ENCODE data around the gene GAREM1.

GAREM1 gene

DNA sequence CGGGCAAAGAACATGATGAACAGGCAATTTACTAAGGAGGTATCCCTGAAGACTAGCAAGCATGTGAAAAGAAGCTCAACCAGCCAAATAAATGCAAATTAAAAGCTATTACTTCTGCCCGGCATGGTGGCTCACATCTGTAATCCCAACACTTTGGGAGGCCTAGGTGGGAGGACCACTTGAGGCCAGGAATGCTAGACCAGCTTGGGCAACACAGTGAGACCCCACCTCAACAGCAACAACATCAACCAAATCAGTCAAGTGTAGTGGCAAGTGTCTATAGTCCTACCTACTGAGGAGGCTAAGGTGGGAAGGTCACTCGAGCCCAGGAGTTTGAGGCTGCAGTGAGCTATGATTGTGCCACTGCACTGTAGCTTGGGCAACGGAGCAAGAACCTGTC is 141.7 kb downstream of the GAREM1 start:
- TF ChIP-seq ZFX (IDR thresholded peaks at IDR 0.05): no peak
- no peak for TF ChIP-seq CTCF (conservative IDR thresholded peaks at IDR 0.05)

GRCh38 chr18:32328379-32328778 is 142.3 kb downstream of the GAREM1 start:
- H3K27ac ChIP-seq: no peak overlapping the region
- no peak for TF ChIP-seq ZFX (IDR thresholded peaks at IDR 0.05)

More for the DNA sequence above, 141.7 kb downstream of the GAREM1 start:
- H3K27ac ChIP-seq: no peak overlapping the region

DNA sequence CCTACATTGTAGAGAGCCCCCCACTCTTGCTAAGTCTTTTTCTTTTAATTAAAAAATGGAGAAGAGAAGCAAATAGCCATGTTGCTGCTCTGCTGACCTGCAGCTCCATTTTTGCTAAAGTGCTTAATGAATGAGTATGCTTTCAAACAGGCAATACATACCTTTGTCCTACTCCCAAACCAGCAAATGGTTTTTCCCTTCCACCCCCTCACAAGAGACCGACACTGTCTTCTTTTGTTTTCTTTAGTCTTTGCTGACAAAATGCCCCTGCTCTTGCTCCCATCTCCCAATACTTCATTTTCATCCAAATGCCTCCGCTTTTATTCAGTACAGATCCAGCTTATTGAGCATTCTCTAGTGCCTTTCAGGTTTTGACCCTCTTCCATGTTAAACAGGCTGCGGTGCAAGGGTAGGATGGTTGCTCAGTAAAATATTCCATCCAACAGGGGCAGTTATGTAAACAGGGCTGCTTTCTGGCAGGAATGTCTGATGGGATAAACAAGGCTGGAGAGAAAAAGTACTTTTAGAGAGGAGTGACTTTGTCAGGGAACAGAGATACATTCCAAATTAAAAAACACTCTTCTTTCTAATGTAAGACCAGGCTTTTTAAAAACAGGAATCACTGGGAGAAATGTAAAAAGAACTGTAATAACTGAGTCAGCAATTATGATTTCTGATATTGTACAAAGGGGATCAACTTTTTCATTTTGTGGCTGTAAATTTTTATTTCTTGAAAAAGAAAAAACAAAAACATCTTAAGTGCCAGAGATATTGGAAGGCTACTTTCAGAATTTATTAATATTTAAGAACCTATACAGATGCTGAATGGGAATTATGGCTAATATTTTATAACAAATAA is 144.0 kb downstream of the GAREM1 start:
- TF ChIP-seq ZFX (IDR thresholded peaks at IDR 0.05): no peak
- no peak for TF ChIP-seq CTCF (conservative IDR thresholded peaks at IDR 0.05)

GRCh38 chr18:32324181-32324580 is 146.5 kb downstream of the GAREM1 start:
- TF ChIP-seq ZFX (IDR thresholded peaks at IDR 0.05): no peak

More for the DNA sequence above, 144.0 kb downstream of the GAREM1 start:
- no peak overlapping the region for H3K27ac ChIP-seq

GRCh38 chr18:32321826-32322225 is 148.9 kb downstream of the GAREM1 start:
- no peak overlapping the region for H3K27ac ChIP-seq
- TF ChIP-seq CTCF (conservative IDR thresholded peaks at IDR 0.05) (no peak), ZFX (IDR thresholded peaks at IDR 0.05) (no peak)

More at GRCh38 chr18:32324181-32324580, 146.5 kb downstream of the GAREM1 start:
- no peak overlapping the region for H3K27ac ChIP-seq

- no peak for TF ChIP-seq CTCF (conservative IDR thresholded peaks at IDR 0.05)
- TF ChIP-seq ZFX (IDR thresholded peaks at IDR 0.05): no peak
Measured at GRCh38 chr18:32319084-32319483, 151.6 kb downstream of the GAREM1 start.

GRCh38 chr18:32318581-32318980 is 152.1 kb downstream of the GAREM1 start:
- no peak for TF ChIP-seq CTCF (conservative IDR thresholded peaks at IDR 0.05)
- no peak for TF ChIP-seq ZFX (IDR thresholded peaks at IDR 0.05)
- H3K27ac ChIP-seq: no peak overlapping the region

More at GRCh38 chr18:32319084-32319483, 151.6 kb downstream of the GAREM1 start:
- H3K27ac ChIP-seq: no peak overlapping the region

GRCh38 chr18:32317651-32318050 is 153.0 kb downstream of the GAREM1 start:
- no peak overlapping the region for H3K27ac ChIP-seq
- no peak for TF ChIP-seq ZFX (IDR thresholded peaks at IDR 0.05)
- no peak for TF ChIP-seq CTCF (conservative IDR thresholded peaks at IDR 0.05)
